ENCODE data around the gene NUP35.

DNA sequence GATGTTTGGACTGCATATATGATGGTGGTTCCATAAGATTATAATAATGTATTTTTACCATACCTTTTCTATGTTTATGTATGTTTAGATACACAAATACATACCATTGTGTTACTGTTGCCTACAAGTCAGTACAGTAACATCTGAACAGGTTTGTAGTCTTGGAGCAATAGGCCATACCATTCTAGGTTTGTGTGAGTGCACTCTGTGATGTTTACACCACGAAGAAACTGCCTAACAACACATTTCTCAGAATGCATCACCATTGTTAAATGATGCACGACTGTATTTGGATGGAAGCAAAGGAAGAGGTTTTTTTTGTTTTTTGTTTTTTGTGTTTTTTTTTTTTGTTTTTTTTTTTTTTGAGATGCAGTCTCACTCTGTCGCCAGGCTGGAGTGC is 36.2 kb upstream of the NUP35 start:
- TF ChIP-seq POLR2AphosphoS5 (IDR thresholded peaks at IDR 0.05; ENCODE audit: low read depth, low read length) (no peak), SIN3A (IDR thresholded peaks at IDR 0.05; ENCODE audit: borderline replicate concordance, insufficient read depth, low read length) (no peak), TAF1 (IDR thresholded peaks at IDR 0.05; ENCODE audit: borderline replicate concordance, insufficient read depth, low read length) (no peak)
- TF ChIP-seq, protein P1, sequence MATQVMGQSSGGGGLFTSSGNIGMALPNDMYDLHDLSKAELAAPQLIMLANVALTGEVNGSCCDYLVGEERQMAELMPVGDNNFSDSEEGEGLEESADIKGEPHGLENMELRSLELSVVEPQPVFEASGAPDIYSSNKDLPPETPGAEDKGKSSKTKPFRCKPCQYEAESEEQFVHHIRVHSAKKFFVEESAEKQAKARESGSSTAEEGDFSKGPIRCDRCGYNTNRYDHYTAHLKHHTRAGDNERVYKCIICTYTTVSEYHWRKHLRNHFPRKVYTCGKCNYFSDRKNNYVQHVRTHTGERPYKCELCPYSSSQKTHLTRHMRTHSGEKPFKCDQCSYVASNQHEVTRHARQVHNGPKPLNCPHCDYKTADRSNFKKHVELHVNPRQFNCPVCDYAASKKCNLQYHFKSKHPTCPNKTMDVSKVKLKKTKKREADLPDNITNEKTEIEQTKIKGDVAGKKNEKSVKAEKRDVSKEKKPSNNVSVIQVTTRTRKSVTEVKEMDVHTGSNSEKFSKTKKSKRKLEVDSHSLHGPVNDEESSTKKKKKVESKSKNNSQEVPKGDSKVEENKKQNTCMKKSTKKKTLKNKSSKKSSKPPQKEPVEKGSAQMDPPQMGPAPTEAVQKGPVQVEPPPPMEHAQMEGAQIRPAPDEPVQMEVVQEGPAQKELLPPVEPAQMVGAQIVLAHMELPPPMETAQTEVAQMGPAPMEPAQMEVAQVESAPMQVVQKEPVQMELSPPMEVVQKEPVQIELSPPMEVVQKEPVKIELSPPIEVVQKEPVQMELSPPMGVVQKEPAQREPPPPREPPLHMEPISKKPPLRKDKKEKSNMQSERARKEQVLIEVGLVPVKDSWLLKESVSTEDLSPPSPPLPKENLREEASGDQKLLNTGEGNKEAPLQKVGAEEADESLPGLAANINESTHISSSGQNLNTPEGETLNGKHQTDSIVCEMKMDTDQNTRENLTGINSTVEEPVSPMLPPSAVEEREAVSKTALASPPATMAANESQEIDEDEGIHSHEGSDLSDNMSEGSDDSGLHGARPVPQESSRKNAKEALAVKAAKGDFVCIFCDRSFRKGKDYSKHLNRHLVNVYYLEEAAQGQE (IDR thresholded peaks at IDR 0.05; ENCODE audit: insufficient read depth in 1 of 2, low read depth in 2 of 2, low read length in 2 of 2): no peak
